Fibroblast of villous mesenchyme (primary cell): ENCODE data around the gene EPB41L4B. TPM values are rescaled to one million over a fixed set of nuclear protein-coding genes. Genes with fewer than 3 reads are reported as not detected.

Experiments used
- DNase-seq: peaks from one replicate; pipeline ENCODE4 v3.0.0-alpha.2; 2010; ENCODE audit warnings: low read depth
- H3K4me3 ChIP-seq: 2 replicates; pipeline ENCODE4 v1.5.1; 2011; ENCODE audit warnings: low read depth, mild to moderate bottlenecking, low read length
- total RNA-seq: library from RNA; depleted of rRNA; stranded (reverse); fragments of >200 nt; gene quantifications from 2 replicates; pipeline ENCODE4 v1.2.3, GENCODE V29; 2012
- TF ChIP-seq, protein P1 (sequence below): IDR thresholded peaks from 2 replicates; pipeline ENCODE4 v1.5.1; 2012; ENCODE audit warnings: low read depth, mild to moderate bottlenecking, low read length; ENCODE audit not compliant: insufficient read depth

Gene EPB41L4B
- total RNA-seq, 1 donor, result under 0.01 TPM

DNA sequence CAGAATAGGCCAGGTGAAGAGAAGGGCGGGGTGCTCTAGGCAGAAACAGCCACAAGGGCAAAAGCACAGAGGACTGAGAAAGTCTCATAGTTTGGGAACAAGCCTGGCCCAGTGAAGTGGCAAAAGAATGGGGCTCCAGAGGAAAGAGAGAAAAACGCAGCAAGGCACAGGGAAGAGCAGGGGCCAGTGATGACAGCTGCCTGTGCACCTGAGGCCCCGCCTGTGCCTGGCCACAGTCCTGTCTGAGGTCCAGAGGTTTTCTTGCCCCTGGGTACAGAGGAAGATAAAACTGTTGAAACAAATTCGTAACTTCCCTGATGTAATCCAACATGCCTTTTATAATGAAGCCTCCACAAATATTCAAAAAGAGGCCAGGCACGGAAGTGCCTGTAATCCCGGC lies 175.8 kb downstream of the EPB41L4B start:
- TF ChIP-seq, protein P1, sequence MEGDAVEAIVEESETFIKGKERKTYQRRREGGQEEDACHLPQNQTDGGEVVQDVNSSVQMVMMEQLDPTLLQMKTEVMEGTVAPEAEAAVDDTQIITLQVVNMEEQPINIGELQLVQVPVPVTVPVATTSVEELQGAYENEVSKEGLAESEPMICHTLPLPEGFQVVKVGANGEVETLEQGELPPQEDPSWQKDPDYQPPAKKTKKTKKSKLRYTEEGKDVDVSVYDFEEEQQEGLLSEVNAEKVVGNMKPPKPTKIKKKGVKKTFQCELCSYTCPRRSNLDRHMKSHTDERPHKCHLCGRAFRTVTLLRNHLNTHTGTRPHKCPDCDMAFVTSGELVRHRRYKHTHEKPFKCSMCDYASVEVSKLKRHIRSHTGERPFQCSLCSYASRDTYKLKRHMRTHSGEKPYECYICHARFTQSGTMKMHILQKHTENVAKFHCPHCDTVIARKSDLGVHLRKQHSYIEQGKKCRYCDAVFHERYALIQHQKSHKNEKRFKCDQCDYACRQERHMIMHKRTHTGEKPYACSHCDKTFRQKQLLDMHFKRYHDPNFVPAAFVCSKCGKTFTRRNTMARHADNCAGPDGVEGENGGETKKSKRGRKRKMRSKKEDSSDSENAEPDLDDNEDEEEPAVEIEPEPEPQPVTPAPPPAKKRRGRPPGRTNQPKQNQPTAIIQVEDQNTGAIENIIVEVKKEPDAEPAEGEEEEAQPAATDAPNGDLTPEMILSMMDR, result no peak

DNA sequence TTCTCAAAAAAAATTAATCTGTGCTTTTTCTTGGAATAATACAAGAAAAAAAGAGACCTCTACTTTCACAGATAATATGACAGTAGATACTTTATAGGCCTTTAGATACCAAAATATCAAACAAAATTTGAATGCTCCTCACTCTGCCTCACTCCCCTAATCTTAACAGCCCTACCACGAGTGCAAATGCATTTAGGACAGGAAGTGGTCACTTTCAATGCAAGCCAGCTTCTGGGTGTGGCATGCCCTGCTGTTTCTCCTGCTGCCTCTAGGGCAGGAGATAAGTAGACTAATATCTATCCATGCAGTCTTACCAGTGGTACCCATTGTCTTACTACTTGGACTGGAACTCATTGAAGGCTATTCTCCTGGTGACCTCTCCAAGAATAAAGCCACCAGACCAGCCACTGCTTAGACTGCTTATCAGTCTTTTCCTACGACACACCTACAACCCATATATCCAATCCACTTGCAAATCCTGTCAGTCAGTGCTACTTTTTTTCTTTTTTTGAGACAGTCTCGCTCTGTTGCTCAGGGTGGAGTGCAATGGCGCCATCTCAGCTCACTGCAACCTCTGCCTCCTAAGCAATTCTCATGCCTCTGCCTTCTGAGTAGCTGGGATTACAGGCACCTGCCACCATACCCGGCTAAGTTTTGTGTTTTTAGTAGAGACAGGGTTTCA lies 176.8 kb downstream of the EPB41L4B start:
- no peak overlapping the region for H3K4me3 ChIP-seq

More for the DNA sequence above, 175.8 kb downstream of the EPB41L4B start:
- no peak for DNase-seq
- H3K4me3 ChIP-seq, result no peak overlapping the region

DNA sequence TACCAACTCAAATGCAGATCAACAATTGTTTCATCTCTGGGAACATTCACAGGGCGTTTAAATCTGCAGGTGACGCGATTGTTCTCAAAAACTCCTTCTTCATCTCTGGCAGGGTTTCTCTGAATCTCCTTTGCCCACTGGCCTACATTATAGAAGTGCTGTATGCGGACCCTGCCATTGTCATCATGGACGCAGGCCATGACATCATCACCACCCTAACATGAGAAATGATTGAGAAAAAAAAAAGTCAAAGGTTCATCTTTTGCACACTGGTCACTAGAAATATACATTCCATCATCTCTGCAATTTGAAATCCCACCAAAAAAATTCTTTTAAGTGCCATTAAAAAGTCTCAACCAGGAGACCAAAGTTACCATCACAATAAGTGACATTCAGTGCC lies 179.5 kb downstream of the EPB41L4B start:
- TF ChIP-seq, protein P1, result no peak
- no peak overlapping the region for H3K4me3 ChIP-seq
- DNase-seq, result no peak

More for the DNA sequence above, 176.8 kb downstream of the EPB41L4B start:
- TF ChIP-seq, protein P1, result peak; percentile 57
- peak; percentile 47 for DNase-seq

DNA sequence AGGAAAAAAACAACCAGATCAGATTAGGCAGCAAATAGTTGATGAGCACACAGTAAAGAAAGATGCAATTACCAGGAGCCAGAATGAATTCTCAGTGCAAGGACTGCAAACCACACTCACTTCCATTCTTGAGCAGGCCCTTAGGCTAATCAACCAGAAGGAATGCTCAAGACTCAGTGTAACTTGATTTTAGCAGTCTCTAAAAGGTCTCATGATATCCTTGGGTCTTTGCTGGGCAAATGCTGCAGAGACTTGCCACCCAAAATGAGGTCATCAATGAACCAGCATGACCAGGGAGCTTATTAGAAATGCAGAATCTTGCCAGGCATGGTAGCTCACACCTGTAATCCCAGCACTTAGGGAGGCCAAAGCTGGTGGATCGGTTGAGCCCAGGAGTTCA lies 181.0 kb downstream of the EPB41L4B start:
- no peak for DNase-seq
- H3K4me3 ChIP-seq, result no peak overlapping the region
- TF ChIP-seq, protein P1, result no peak

DNA sequence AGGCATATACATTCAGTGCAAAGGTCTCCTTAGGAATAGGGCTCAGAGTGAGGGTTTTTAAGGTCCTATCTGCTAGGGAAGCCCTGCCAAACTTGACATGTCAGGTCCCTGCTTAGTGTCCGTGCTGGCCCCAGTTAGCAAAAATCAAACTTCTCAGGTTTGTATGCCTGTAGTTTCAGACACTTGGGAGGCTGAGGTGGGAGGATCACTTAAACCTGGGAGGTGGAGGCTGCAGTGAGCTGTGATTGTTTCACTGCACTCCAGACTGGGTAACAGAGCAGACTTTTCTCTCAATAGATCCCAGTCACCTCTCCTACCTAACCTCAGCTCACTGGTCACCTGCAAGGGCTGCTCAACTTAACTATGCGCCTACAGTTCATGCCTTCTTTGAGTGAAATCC lies 182.4 kb downstream of the EPB41L4B start:
- TF ChIP-seq, protein P1, result no peak
- DNase-seq, result no peak
- H3K4me3 ChIP-seq, result no peak overlapping the region

DNA sequence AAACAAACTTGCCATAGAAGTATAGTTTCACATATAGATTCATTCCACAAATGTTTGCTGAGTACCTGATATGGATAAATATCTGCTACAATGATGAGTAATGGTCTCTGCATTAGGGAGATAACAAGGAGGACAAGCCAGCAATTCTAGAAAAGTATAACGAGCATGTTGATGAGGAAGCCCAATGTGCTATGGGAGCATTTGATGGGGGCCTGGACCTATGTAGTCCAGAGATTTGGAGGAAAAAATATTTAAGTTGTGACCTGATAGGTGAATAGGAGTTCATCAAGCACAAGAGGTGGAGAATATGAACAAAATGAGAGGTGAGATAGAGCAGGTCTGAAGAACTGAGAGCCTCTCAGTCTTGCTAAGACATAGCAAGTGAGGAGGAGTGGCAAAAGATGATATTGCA lies 186.7 kb downstream of the EPB41L4B start:
- DNase-seq, result no peak
- TF ChIP-seq, protein P1, result no peak
- H3K4me3 ChIP-seq, result no peak overlapping the region

DNA sequence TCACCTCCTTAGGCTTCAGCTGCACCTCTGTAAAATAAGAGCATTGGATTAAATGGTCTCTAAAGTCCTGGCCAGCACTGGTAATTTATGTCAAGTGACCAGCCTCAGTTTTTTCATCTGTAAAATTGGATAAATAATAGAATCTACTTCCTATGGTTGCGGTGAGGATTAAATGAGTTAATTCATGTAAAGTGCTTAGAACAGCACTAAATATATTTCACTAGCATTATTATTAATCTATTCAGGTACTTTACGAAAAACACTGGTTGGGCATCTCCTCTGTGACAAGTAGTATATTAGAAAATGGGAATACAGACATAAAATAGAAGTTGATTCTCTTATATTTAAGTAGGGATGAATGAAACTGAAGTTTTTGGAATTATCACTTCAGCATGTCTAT lies 187.3 kb downstream of the EPB41L4B start:
- H3K4me3 ChIP-seq, result no peak overlapping the region
- DNase-seq, result no peak
- TF ChIP-seq, protein P1, result no peak
